Measurements from ENCODE around the gene TRABD. TPM values are rescaled to one million over a fixed set of nuclear protein-coding genes. Genes with fewer than 3 reads are reported as not detected.

TRABD gene
- total and polyA plus RNA-seq, 2 donors, result 31.1 to 102 TPM

- Histone ChIP-seq H3K27me3 (ENCODE audit: control insufficient read depth in 2 of 2, insufficient read depth in 1 of 2, low read length in 1 of 2) (peaks cover 9 to 66% of the 10 kb centered on the region in 2 donors), H3K4me1 (ENCODE audit: control insufficient read depth in 2 of 2, insufficient read depth in 2 of 2, low read length in 2 of 2) (peaks cover 0 to 16% of the 10 kb centered on the region in 2 donors), H3K36me3 (ENCODE audit: control insufficient read depth in 2 of 2, insufficient read depth in 2 of 2, low read length in 1 of 2) (no peaks in the 10 kb centered on the region), H3K9me3 (ENCODE audit: control insufficient read depth in 2 of 2, insufficient read depth in 1 of 2, low read length in 1 of 2) (no peaks in the 10 kb centered on the region), H3K4me3 (ENCODE audit: low read length in 2 of 2) (no peak overlapping the region), H3K27ac (ENCODE audit: low read depth in 1 of 2, low read length in 1 of 2) (no peak overlapping the region)
- 98% methylated on average over 76 of the region's 76 CpGs for WGBS
- DNase-seq (ENCODE audit: low read depth in 6 of 9, low spot score in 9 of 9), result no peak
These were observed 8.7 kb upstream of the TRABD start for GRCh38 chr22:50176850-50177536.

GRCh38 chr22:50177537-50178470 is 7.9 kb upstream of the TRABD start:
- H3K36me3 ChIP-seq (ENCODE audit: control insufficient read depth in 2 of 2, insufficient read depth in 2 of 2, low read length in 1 of 2), result no peaks in the 10 kb centered on the region
- no peak for DNase-seq (ENCODE audit: low read depth in 6 of 9, low spot score in 9 of 9)
- no peak overlapping the region for H3K4me3 ChIP-seq (ENCODE audit: low read length in 2 of 2)
- 79% methylated on average over 98 of the region's 98 CpGs for WGBS
- peaks cover 5 to 60% of the 10 kb centered on the region in 2 donors for H3K27me3 ChIP-seq (ENCODE audit: control insufficient read depth in 2 of 2, insufficient read depth in 1 of 2, low read length in 1 of 2)
- H3K4me1 ChIP-seq (ENCODE audit: control insufficient read depth in 2 of 2, insufficient read depth in 2 of 2, low read length in 2 of 2), result peaks cover 0 to 16% of the 10 kb centered on the region in 2 donors
- H3K9me3 ChIP-seq (ENCODE audit: control insufficient read depth in 2 of 2, insufficient read depth in 1 of 2, low read length in 1 of 2), result no peaks in the 10 kb centered on the region
- H3K27ac ChIP-seq (ENCODE audit: low read depth in 1 of 2, low read length in 1 of 2), result no peak overlapping the region

- peaks cover 5 to 59% of the 10 kb centered on the region in 2 donors for H3K27me3 ChIP-seq (ENCODE audit: control insufficient read depth in 2 of 2, insufficient read depth in 1 of 2, low read length in 1 of 2)
- WGBS, result 85% methylated on average over 22 of the region's 22 CpGs
- H3K36me3 ChIP-seq (ENCODE audit: control insufficient read depth in 2 of 2, insufficient read depth in 2 of 2, low read length in 1 of 2), result no peaks in the 10 kb centered on the region
- H3K4me3 ChIP-seq (ENCODE audit: low read length in 2 of 2), result no peak overlapping the region
- peaks cover 0 to 11% of the 10 kb centered on the region in 2 donors for H3K4me1 ChIP-seq (ENCODE audit: control insufficient read depth in 2 of 2, insufficient read depth in 2 of 2, low read length in 2 of 2)
- no peak for DNase-seq (ENCODE audit: low read depth in 6 of 9, low spot score in 9 of 9)
- H3K9me3 ChIP-seq (ENCODE audit: control insufficient read depth in 2 of 2, insufficient read depth in 1 of 2, low read length in 1 of 2), result no peaks in the 10 kb centered on the region
- no peak overlapping the region for H3K27ac ChIP-seq (ENCODE audit: low read depth in 1 of 2, low read length in 1 of 2)
These were observed 7.2 kb upstream of the TRABD start for GRCh38 chr22:50178471-50178864.

GRCh38 chr22:50178871-50179869 is 6.5 kb upstream of the TRABD start:
- 92% methylated on average over 64 of the region's 64 CpGs for WGBS
- peaks cover 0 to 5% of the 10 kb centered on the region in 2 donors for H3K4me1 ChIP-seq (ENCODE audit: control insufficient read depth in 2 of 2, insufficient read depth in 2 of 2, low read length in 2 of 2)
- H3K9me3 ChIP-seq (ENCODE audit: control insufficient read depth in 2 of 2, insufficient read depth in 1 of 2, low read length in 1 of 2), result no peaks in the 10 kb centered on the region
- H3K36me3 ChIP-seq (ENCODE audit: control insufficient read depth in 2 of 2, insufficient read depth in 2 of 2, low read length in 1 of 2), result no peaks in the 10 kb centered on the region
- H3K27me3 ChIP-seq (ENCODE audit: control insufficient read depth in 2 of 2, insufficient read depth in 1 of 2, low read length in 1 of 2), result peaks cover 6 to 59% of the 10 kb centered on the region in 2 donors
- no peak overlapping the region for H3K4me3 ChIP-seq (ENCODE audit: low read length in 2 of 2)
- no peak for DNase-seq (ENCODE audit: low read depth in 6 of 9, low spot score in 9 of 9)
- no peak overlapping the region for H3K27ac ChIP-seq (ENCODE audit: low read depth in 1 of 2, low read length in 1 of 2)

GRCh38 chr22:50179937-50180726 is 5.6 kb upstream of the TRABD start:
- 58% methylated on average over 39 of the region's 39 CpGs for WGBS
- Histone ChIP-seq H3K4me1 (ENCODE audit: control insufficient read depth in 2 of 2, insufficient read depth in 2 of 2, low read length in 2 of 2) (peaks cover 2 to 10% of the 10 kb centered on the region in 2 donors), H3K27ac (ENCODE audit: low read depth in 1 of 2, low read length in 1 of 2) (no peak overlapping the region), H3K36me3 (ENCODE audit: control insufficient read depth in 2 of 2, insufficient read depth in 2 of 2, low read length in 1 of 2) (no peaks in the 10 kb centered on the region), H3K4me3 (ENCODE audit: low read length in 2 of 2) (no peak overlapping the region), H3K27me3 (ENCODE audit: control insufficient read depth in 2 of 2, insufficient read depth in 1 of 2, low read length in 1 of 2) (peaks cover 15 to 60% of the 10 kb centered on the region in 2 donors), H3K9me3 (ENCODE audit: control insufficient read depth in 2 of 2, insufficient read depth in 1 of 2, low read length in 1 of 2) (no peaks in the 10 kb centered on the region)
- no peak for DNase-seq (ENCODE audit: low read depth in 6 of 9, low spot score in 9 of 9)

GRCh38 chr22:50180727-50181521 is 4.8 kb upstream of the TRABD start:
- no peak overlapping the region for H3K4me3 ChIP-seq (ENCODE audit: low read length in 2 of 2)

GRCh38 chr22:50182176-50183081 is 3.3 kb upstream of the TRABD start:
- peaks cover 14 to 24% of the 10 kb centered on the region in 2 donors for H3K4me1 ChIP-seq (ENCODE audit: control insufficient read depth in 2 of 2, insufficient read depth in 2 of 2, low read length in 2 of 2)
- H3K36me3 ChIP-seq (ENCODE audit: control insufficient read depth in 2 of 2, insufficient read depth in 2 of 2, low read length in 1 of 2), result no peaks in the 10 kb centered on the region
- peaks cover 17 to 50% of the 10 kb centered on the region in 2 donors for H3K27me3 ChIP-seq (ENCODE audit: control insufficient read depth in 2 of 2, insufficient read depth in 1 of 2, low read length in 1 of 2)
- DNase-seq (ENCODE audit: low read depth in 6 of 9, low spot score in 9 of 9), result no peak
- no peak overlapping the region for H3K27ac ChIP-seq (ENCODE audit: low read depth in 1 of 2, low read length in 1 of 2)
- no peak overlapping the region for H3K4me3 ChIP-seq (ENCODE audit: low read length in 2 of 2)
- no peaks in the 10 kb centered on the region for H3K9me3 ChIP-seq (ENCODE audit: control insufficient read depth in 2 of 2, insufficient read depth in 1 of 2, low read length in 1 of 2)
- 95% methylated on average over 31 of the region's 31 CpGs for WGBS

More at GRCh38 chr22:50180727-50181521, 4.8 kb upstream of the TRABD start:
- Histone ChIP-seq H3K36me3 (ENCODE audit: control insufficient read depth in 2 of 2, insufficient read depth in 2 of 2, low read length in 1 of 2) (no peaks in the 10 kb centered on the region), H3K4me1 (ENCODE audit: control insufficient read depth in 2 of 2, insufficient read depth in 2 of 2, low read length in 2 of 2) (peaks cover 6 to 14% of the 10 kb centered on the region in 2 donors), H3K9me3 (ENCODE audit: control insufficient read depth in 2 of 2, insufficient read depth in 1 of 2, low read length in 1 of 2) (no peaks in the 10 kb centered on the region), H3K27me3 (ENCODE audit: control insufficient read depth in 2 of 2, insufficient read depth in 1 of 2, low read length in 1 of 2) (peaks cover 17 to 60% of the 10 kb centered on the region in 2 donors), H3K27ac (ENCODE audit: low read depth in 1 of 2, low read length in 1 of 2) (no peak overlapping the region)
- WGBS, result 96% methylated on average over 27 of the region's 27 CpGs
- DNase-seq (ENCODE audit: low read depth in 6 of 9, low spot score in 9 of 9), result no peak

Data from thymus (tissue), 11 donors.